Measurements from ENCODE around the gene TMEM181. TPM values are rescaled to one million over a fixed set of nuclear protein-coding genes. Genes with fewer than 3 reads are reported as not detected.

The TMEM181 gene
- total RNA-seq, 2 experiments from 2014 or later: 14.8 to 16.3 TPM

DNA sequence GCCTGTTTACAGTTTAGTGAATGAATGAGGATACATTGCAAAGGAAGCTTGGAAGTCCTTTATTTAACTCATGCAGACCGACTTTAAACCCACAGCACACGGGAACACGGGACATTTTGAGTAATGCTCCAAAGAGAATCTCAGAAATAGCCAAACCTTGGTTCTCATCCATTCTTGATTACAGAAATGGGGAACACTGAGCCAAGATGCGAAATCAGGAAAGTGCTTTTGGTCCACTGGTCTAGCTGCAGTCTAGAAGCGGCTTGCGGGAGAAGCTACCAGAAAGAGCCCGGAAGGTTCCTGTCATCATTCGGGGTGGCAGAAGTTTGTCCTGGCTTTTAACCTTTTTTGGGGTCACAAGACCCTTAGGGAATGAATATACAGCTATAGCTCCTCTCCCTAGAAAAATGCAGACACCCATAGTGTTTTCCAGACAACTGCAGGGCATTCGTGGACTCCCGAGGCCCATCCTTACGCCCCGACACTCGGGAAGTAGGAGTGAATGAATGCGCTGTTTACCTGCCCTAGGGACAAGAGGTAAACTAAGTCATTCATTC, 475 bp upstream of the TMEM181 start:
- CTCF ChIA-PET: no interaction called here
- POLR2A ChIA-PET: interaction anchor here (0.7 kb wide), 1 partner anchor 85 kb away, joined by 5 read pairs; the partner anchor contains the start of gene DYNLT1

DNA sequence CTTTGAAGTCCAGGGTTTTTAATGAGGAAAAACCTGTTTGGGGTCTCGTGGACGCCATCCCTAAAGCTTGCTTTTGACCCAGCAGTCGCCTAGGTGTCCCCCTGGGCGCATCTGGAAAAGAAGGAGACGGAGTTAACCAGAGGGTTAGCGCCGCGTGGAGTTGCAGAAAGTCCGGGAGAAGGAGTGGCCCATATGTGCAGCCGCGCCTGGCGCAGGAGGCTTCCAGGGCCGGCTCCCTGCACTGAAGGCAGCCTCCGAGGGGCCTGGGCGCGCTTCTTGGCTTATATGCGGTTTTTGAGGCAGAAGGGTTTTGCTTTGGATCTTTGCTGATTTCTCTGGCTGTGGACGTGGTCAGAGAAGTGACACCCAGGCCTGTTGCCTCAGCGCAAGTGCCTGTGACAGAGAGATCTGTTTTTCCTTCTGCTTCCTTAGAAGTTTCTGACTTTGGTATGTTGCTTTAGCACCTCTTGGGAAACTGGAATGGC, 987 bp downstream of the TMEM181 start:
- POLR2A ChIA-PET: interaction anchor here (0.5 kb wide), 1 partner anchor 39 kb away, joined by 12 read pairs; no protein-coding TSS in a partner anchor

DNA sequence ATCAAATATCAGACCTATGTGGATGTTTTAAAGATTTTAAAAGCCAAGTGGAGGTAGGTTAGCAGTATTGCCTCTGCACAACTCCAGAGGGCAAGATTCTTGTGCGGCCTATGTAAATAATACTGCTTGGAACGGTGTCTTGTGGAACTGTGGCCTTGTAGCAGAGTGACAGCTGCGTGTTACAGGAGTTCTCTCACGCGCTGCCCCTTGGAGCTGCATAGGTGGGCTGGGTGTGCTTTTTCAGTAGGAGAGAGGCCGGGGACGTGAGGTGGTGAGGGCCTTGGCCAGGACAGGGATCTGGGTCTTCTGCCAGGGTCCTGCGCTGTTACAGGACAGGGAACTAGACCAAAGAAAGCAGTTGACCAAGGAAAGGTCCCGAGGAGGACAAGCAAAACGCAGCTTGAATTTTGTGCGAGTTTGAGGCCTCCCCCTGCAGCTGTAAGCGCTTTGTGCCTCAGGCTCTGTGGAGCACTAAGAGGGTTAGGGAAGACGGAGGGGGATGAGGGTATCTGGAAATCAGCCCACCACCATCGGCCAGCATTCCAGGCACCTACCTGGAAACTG, 1.5 kb downstream of the TMEM181 start:
- ChIA-PET POLR2A (interaction anchor here (0.5 kb wide), 1 partner anchor 39 kb away, joined by 12 read pairs; no protein-coding TSS in a partner anchor), CTCF (no interaction called here)

More for the DNA sequence above, 987 bp downstream of the TMEM181 start:
- CTCF ChIA-PET: no interaction called here

DNA sequence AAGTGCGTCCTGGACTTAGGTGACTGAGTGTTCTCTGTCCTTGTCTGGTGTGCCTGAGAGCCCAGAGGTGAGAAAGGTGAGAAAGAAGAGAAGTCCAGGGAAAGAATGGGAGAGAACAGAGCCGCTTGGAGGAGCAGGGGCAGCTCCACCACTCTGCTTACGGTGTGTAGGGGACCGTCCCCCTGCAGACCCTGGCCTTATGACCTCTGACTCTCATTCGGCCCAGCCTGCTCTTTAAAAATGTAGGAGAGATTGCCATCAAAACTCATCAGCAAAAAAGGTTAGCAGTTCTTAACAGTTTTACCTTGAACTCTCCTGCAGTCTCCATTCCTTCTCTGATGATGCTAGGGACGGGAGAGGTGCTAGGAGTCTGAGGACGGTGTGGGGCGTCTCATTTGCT, 2.0 kb downstream of the TMEM181 start:
- CTCF ChIA-PET: no interaction called here
- POLR2A ChIA-PET: no interaction called here

DNA sequence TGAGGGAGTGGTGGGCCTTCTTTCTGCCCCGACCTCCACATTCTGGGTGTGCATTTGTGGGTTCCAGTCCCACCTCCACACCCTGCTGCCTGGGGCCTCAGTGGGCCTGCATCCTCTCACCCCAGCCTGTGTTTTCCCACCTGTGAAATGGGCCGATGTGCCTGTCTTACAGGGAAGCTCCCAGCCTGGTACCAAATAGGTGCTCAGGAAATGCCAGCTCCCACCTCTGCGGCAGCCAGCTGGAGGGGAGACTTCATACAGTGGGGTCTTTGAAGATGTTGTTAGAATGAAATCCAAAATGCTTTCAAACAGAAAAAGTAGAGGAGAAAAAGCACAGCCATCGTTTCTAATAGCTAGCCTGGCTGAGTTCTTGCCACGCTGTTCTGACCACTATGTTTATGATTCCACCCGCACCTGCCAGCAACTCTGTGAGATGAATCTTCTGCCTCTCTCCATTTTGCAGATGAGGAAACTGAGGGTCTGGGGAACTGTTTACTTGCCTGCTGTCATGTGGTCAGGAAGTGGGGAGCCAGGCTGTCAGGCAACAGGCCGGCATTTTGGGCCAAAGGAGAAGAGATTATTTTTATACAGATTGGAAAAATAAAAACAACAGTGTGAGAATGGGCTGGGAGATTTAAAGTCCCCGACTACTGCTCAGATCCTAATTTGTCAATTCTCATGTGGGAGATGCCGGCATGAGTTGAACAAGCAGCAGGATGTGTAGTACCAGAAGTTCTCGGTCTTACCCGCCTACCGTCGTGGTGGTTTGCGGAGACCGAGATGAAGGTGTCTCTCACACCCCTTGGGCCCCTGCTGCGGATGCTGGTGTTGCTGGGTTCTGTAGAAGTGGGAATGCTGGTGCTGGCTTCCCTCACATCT, 4.6 kb downstream of the TMEM181 start:
- CTCF ChIA-PET: interaction anchor here (0.6 kb wide), 1 partner anchor 331 kb away, joined by 3 read pairs; no protein-coding TSS in a partner anchor
- POLR2A ChIA-PET: no interaction called here

DNA sequence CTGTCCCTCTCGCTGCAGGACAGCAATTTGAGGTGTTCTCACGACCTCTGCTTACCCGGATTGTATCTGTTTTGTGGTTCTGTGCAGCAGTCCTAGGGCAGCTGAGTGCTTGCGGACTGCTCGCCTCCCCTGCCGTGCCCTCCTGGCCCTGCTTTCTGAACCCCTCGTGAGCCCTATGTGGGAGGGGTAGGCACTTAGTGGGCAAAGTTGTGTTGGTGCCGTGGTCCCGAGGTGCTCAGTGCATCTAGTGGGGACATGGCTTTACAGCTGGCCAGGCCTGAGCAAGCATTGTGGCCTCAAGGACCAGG, 5.2 kb downstream of the TMEM181 start:
- CTCF ChIA-PET: interaction anchor here (0.6 kb wide), 1 partner anchor 174 kb away, joined by 3 read pairs; no protein-coding TSS in a partner anchor

DNA sequence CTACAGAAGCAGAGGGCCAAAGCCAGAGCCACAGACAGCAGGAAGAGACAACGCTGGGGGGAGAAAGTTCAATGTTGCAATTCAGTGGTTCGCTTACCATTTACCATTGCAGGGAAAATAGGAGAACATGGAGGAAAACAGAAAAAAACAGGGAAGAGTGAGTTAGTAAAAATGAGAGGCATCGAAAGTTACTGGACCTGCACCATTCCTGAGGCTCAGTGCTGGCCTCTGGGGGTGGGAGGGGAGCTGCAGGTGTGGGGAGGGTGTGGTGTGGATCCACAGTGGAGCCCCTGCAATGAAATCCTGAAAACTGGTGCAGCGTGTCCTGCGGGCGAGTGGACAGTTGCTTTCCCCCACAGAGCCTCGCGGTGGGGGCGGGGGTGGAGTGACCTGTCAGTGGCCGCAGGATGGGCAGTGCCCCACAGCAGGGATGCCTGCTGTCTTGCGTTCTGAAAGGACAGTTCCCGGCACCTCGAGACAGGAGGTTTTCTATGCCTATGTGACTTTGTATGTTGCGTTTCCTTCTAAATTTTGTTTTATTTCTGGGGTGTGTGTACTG, 5.7 kb downstream of the TMEM181 start:
- CTCF ChIA-PET: interaction anchor here (0.6 kb wide), 1 partner anchor 174 kb away, joined by 3 read pairs; no protein-coding TSS in a partner anchor
- POLR2A ChIA-PET: no interaction called here

More for the DNA sequence above, 5.2 kb downstream of the TMEM181 start:
- POLR2A ChIA-PET: no interaction called here

DNA sequence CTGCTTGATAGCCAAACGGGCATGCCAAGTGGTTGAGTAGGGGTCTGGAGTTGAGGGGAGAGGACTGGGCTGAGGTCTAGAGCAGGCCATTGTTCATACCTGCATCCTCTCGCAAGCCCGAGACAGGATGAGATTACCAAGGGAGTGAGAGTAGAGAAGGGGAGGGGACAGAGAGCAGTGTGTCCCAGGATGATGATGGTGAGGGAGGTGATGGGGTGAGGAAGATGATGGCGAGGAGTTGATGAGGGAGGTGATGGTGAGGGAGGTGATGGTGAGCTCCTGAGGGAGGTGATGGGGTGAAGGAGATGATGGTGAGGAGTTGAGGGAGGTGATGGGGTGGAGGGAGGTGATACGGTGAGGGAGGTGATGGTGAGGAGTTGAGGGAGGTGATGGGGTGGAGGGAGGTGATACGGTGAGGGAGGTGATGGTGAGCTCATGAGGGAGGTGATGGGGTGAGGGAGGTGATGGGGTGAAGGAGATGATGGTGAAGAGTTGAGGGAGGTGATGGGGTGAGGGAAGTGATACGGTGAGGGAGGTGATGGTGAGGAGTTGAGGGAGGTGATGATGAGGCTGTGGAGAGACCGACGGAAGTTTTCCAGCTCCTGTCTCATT, 6.4 kb downstream of the TMEM181 start:
- CTCF ChIA-PET: no interaction called here
- POLR2A ChIA-PET: no interaction called here

DNA sequence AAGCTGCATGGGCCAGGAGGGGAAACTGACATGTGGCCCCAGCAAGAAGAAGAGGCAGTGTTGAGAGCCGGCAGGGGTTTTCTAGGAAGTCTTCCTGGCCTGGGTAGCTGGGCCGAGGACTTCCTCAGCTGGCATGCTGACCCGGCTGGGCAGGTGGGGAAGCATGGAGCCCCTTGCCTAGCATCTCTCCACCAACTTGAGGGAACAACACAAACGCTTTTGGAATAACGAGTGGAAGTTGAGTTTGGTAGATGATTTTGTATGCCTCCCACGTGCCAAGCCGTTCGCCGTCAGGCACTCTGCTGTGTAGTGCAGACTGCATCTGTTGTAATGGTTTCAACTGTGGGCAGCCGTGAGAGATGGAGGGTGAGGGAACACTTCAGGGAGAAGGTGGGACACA, 7.3 kb downstream of the TMEM181 start:
- ChIA-PET POLR2A (no interaction called here), CTCF (no interaction called here)

DNA sequence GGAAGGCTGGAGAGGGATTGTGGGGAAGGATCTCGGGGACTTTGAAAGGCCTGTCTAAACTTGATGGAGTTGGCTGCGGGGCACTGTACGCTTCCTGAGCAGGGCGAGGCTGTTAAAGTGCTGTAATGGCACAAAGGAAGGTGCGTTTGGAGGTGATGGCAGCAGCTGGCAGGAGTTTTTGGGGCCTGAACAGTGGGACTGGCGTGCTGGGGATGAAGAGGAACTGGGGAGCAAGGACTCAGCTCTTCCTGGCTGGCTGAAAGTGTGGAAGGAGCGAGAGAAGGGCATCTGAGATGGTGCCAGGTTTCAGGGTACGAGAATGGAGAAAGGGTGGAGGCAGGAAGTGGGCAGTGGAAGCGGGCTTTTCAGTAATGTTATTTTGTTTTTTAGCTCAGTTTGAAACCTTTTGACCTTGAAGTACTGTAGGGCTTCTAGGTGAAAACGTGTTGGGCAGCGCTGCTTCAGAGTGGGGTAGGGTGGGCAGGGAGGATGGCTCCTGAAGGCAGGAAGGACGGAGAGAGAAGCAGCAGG, 8.0 kb downstream of the TMEM181 start:
- ChIA-PET POLR2A (no interaction called here), CTCF (interaction anchor here (1.7 kb wide), 1 partner anchor 347 kb away, joined by 4 read pairs; no protein-coding TSS in a partner anchor)

DNA sequence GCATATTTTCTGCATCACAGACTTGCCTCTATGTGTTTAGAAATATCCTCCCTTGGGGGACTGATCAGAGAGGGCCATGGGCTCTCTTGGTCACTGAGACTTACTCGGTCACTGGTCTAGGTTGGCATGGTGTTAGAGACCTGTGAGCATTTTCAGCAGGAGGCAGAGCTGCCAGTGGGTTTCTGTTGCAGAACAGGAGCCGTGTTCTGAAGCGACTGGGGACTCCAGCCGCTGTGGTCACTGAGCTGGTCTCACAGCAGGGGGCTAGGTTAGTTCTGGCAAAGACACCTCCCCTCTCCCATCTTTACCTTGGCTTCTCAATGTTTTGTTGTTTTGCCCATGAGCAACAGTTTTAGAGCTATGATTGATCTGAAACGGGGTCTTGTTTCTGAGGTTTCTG, 8.7 kb downstream of the TMEM181 start:
- CTCF ChIA-PET: interaction anchor here (1.7 kb wide), 1 partner anchor 347 kb away, joined by 4 read pairs; no protein-coding TSS in a partner anchor
- POLR2A ChIA-PET: no interaction called here

DNA sequence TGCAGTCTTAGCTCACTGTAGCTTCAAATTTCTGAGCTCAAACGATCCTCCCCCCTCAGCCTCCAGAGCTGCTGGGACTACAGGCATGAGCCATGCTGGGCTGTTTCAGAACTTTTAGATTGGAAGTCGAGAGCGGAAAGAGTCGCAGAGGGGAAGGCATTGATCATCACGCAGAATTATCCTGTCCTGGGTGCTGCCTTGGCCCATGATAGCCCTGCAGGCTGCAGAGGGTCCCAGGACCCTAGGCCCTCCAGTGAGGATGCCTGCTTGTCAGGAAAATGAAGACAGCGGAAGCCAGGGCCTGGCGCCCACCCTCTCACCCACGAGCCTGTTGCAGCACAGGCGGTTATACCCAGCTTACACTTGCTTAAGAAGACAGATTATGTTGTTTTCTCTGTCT, 9.1 kb downstream of the TMEM181 start:
- ChIA-PET CTCF (interaction anchor here (1.7 kb wide), 1 partner anchor 348 kb away, joined by 4 read pairs; no protein-coding TSS in a partner anchor), POLR2A (no interaction called here)

DNA sequence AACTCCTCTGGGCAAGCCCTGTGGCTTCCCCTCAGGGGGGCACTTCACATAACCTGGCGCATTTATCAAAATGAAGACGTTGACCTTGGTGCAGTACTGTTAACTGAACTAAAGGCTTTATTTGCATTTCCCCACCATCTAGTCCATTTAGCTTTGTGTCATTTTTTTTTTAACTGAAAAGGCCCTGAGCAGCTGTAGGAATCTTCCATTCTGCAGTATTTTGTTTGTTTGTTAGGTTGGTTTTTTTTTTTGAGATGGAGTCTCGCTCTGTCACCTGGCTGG, 10.7 kb downstream of the TMEM181 start:
- CTCF ChIA-PET: interaction anchor here (1.2 kb wide), 1 partner anchor 350 kb away, joined by 3 read pairs; no protein-coding TSS in a partner anchor

DNA sequence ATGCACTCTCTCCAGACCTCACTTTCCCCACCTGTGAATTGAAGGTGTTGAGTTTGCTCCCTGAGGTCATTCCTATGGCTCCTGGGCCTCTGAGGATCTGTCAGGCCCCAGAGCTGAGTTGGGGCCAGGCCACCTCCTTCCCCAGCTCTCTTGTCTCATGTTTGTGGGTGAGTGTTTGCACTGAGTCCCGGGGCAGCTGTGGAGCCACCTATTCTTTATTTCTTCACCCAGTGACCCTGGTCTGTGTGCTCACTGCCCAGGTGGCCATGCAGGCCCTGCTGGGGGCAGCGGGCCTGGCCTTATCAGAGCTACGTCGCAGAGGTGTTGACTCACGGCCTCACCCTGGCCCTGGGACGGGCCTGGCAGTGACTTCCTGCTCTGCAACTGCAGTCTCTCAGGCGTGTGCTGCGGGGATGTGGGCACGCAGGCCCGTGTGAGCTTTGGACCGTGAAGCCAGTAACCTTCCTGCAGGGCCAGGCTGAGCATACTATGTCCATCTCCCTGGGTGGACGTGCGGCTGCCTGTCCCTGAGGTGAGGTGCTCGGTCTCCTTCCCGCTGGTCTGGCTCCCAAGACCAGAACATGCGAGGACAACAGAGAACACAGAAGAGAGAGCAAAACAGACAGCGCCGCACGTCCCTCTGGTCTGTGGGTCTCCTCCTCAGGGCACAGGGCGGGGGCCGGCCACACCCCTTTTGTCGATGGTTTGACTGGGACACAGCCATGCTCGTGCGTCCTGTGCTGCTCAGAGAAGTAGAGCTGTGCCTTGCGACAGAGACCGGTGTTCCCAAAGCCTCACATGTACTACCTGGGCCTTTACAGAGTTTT, 12.1 kb downstream of the TMEM181 start:
- CTCF ChIA-PET: no interaction called here
- POLR2A ChIA-PET: no interaction called here

More for the DNA sequence above, 10.7 kb downstream of the TMEM181 start:
- POLR2A ChIA-PET: no interaction called here

DNA sequence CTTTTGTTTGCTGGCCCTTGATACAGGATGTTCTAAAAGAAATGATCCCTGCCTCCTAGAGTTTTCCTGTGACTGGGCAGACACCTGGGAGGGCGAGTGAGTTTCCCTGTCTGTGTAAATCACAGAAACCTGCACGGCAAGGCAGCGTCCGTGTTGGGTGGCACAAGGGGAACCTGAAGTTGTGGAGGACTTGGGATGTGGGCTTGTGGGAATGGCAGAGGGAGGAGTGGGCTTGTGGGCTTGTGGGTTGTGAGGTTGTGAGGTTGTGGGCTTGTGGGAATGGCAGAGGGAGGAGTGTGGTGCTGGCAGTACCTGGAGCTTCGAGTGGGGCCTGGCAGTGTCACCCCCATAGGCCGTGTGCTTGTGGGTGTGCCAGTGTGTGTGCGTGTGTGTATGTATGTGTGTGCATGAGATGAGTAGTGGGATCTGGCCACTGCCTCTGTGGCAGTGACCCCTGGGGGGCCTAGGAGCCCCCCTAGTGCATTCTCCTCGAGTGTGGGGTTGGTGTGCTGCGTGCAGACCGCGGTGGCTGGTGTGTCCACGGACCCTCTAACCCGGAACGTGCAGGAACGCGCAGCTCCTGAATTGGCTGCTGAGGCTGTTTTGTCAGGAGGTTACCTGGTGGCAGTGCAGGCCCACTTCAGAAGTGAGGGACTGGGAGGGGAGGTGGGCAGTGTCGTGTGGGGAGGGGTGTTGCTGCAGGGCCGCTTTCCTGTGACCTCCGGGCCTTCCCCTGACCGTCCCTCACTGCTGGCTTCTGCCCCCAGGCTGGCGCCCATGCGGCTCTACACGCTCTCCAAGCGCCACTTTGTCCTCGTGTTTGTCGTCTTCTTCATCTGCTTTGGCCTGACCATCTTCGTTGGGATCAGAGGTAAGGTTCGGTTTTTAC, 13.0 kb downstream of the TMEM181 start:
- POLR2A ChIA-PET: no interaction called here
- CTCF ChIA-PET: interaction anchor here (0.6 kb wide), 1 partner anchor 120 kb away, joined by 3 read pairs; no protein-coding TSS in a partner anchor

DNA sequence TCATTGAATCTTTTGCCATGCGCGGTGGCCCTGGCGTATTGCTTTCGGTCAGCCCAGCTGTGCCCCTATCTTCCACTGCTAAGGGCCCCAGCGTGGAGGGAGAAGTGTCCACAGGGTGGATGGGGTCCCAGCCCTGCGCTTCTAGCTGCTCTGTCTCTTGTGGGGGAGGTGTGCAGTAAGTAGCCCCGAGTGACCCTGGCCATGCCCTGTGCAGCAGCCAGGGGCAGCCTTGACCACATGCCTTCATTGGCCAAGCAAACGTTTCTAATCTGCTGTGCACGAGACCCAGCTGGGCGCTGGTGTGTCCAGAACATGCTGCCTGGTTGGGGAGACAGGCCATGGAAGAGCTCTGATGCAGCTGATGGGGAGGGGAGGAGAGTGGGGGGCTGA, 13.6 kb downstream of the TMEM181 start:
- ChIA-PET POLR2A (no interaction called here), CTCF (no interaction called here)

DNA sequence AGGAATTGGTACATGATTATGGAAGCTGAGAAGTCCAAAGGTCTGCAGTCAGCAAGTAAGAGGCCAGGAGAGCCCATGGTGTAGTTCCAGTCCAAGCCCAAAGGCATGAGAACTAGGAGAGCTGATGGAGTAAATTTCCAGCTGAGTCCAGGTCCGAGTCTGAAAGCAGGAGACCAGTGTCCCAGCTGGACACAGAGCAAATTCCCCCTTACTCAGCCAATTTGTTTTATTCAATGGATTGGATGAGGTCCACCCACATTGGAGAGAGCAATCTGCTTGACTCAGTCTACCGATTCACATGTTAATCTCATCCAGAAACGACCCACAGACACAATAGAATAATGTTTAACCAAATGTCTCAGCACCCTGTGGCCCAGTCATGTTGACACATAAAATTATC, 14.9 kb downstream of the TMEM181 start:
- POLR2A ChIA-PET: interaction anchor here (0.6 kb wide), 1 partner anchor 68 kb away, joined by 4 read pairs; no protein-coding TSS in a partner anchor
- CTCF ChIA-PET: interaction anchor here (1.1 to 1.2 kb wide), 2 partner anchors 15 to 354 kb away, joined by 3 read pairs; no protein-coding TSS in a partner anchor

DNA sequence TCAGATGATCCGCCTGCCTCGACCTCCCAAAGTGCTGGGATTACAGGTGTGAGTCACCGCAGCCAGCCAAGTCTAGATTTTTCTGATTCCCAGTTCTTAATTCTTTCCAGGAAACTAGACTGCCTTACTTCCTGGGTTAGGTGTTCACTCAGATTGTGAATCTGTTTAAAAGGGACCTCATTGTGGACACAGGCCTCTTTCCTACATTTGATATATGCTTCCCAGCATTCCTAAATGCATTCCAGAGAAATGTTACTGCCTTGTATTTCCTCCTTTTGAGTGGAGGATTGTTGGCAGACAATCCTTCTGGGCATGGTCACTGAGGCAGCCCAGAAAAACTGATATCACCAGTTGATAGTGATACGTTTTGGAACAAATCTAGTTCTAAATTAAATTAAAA, 15.7 kb downstream of the TMEM181 start:
- ChIA-PET POLR2A (no interaction called here), CTCF (interaction anchor here (1.2 kb wide), 1 partner anchor 354 kb away, joined by 3 read pairs; no protein-coding TSS in a partner anchor)

All from activated CD8-positive, alpha-beta memory T cell treated with anti-CD3 and anti-CD28 coated beads for 36 hours (primary cell).